Panc1 (cell line): ENCODE results near the gene ACTRT2. TPM values are rescaled to one million over a fixed set of nuclear protein-coding genes. Genes with fewer than 3 reads are reported as not detected.

ENCODE experiments used
- ATAC-seq: fragments of 200-7000 bp; cut with Tn5 transposase; 2 replicates; pipeline ENCODE4 v1.9.1; 2020; ENCODE audit warnings: mild to moderate bottlenecking, moderate library complexity
- BruUV-seq: library from RNA; stranded (reverse); fragments of 400-500 nt; replicated peaks from 2 replicates; lab custom pipeline; 2021; lab: Mats Ljungman, UMichigan
- CTCF ChIA-PET: fragments of 300-600 bp; sonication (Branson Sonifier 250); formaldehyde crosslinking; loops from one replicate; lab custom pipeline; 2022; ENCODE audit warnings: antibody characterized with exemption; lab: Charles Lee
- POLR2A ChIA-PET: fragments of 300-600 bp; sonication (Branson Sonifier 250); formaldehyde crosslinking; loops from one replicate; lab custom pipeline; 2022; ENCODE audit warnings: antibody characterized with exemption; lab: Charles Lee
- DNase-seq: peaks from one replicate; pipeline ENCODE4 v3.0.0-alpha.2; 2010; ENCODE audit warnings: low read depth, low spot score
- H3K27ac ChIP-seq: 2 replicates; pipeline ENCODE4 v1.5.1; 2011; ENCODE audit warnings: mild to moderate bottlenecking, low read length, inconsistent platforms
- H3K27me3 ChIP-seq: fragments of 200-500 bp; sonication (Bioruptor generic); 2 replicates; pipeline ENCODE4 v1.6.0; 2014; ENCODE audit warnings: low read length, inconsistent platforms; ENCODE audit not compliant: control insufficient read depth, insufficient read depth
- H3K36me3 ChIP-seq: fragments of 200-500 bp; sonication (Bioruptor generic); 2 replicates; pipeline ENCODE4 v1.5.1; 2014; ENCODE audit warnings: inconsistent platforms, mild to moderate bottlenecking, low read length, moderate library complexity; ENCODE audit not compliant: control insufficient read depth, insufficient read depth
- H3K4me1 ChIP-seq: 2 replicates; pipeline ENCODE4 v1.5.1; 2011; ENCODE audit warnings: inconsistent platforms, mild to moderate bottlenecking, low read length, moderate library complexity; ENCODE audit not compliant: control insufficient read depth, insufficient read depth
- H3K4me3 ChIP-seq, 2 experiments: 2 replicates each; pipeline ENCODE4 v1.5.1; 2011 to 2012; ENCODE audit warnings: low read depth in 2 of 2, low read length in 2 of 2, mild to moderate bottlenecking in 2 of 2, inconsistent platforms in 1 of 2, moderate library complexity in 1 of 2
- H3K9me3 ChIP-seq: fragments of 200-500 bp; sonication (Bioruptor generic); 2 replicates; pipeline ENCODE4 v1.5.1; 2014; ENCODE audit warnings: low read depth, mild to moderate bottlenecking, inconsistent platforms, low read length, moderate library complexity; ENCODE audit not compliant: control insufficient read depth, insufficient read depth
- POLR2AphosphoS5 ChIP-seq: IDR thresholded peaks from 2 replicates; pipeline ENCODE4 v1.6.1; 2012; ENCODE audit warnings: mild to moderate bottlenecking, low read depth, low read length, moderate library complexity
- SIN3A ChIP-seq: IDR thresholded peaks from 2 replicates; pipeline ENCODE4 v1.6.1; 2012; ENCODE audit warnings: low read depth, mild to moderate bottlenecking, low read length, moderate library complexity, borderline replicate concordance; ENCODE audit not compliant: insufficient read depth
- TCF7L2 ChIP-seq: IDR thresholded peaks from 2 replicates; pipeline ENCODE4 v1.6.1; 2011; ENCODE audit warnings: mild to moderate bottlenecking, low read depth, low read length, inconsistent platforms
- in situ Hi-C: cut with HindIII; loops from 2 replicates; pipeline ENCODE4 v1.10.0; 2016; ENCODE audit warnings: low sequenced_read_pairs, low pct_unique_long_range_greater_than_20kb
- intact Hi-C: fragments of 100-400 bp; cut with micrococcal nuclease; formaldehyde crosslinking; loops from one replicate; pipeline ENCODE4 v1.10.0; 2022; ENCODE audit not compliant: unreplicated experiment
- total RNA-seq: library from RNA; stranded (reverse); gene quantifications from one replicate; pipeline ENCODE4 v1.2.1, GENCODE V29; 2021; ENCODE audit not compliant: unreplicated experiment
- TF ChIP-seq, protein P1 (sequence below), 2 experiments: IDR thresholded peaks; 2 replicates each; pipeline ENCODE4 v1.6.1; 2011 to 2012; ENCODE audit warnings: low read depth in 2 of 2, control low read depth in 1 of 2, low read length in 1 of 2, mild to moderate bottlenecking in 1 of 2, moderate library complexity in 1 of 2; ENCODE audit not compliant: insufficient read depth in 1 of 2
- TF ChIP-seq, protein P2 (sequence below): fragments of 450-650 bp; IDR thresholded peaks from 2 replicates; pipeline ENCODE4 v1.5.1; 2017; ENCODE audit warnings: mild to moderate bottlenecking

Gene ACTRT2
- total RNA-seq, 1 experiment from 2014 or later, result not detected

DNA sequence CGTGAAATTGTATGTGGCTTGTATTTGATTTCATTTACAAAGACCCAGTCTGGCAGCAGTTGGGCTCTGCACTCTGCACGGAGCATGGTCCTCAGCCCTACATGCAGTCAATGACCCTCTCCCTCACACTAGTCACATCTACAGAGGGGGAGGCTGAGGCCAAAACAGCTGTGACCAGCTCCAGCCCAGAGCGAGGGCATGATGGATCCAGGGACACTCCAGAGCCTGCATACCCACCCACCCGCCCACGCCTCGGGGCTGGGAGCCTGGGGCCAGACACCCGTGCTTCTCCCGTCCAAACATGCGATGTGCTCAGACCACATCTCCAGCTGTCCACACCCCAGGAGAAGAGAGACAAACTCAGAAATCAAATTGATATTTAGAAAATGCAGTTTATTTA lies 33.8 kb downstream of the ACTRT2 start:
- no peak overlapping the region for H3K27ac ChIP-seq
- no peak overlapping the region for H3K4me3 ChIP-seq
- ChIA-PET CTCF (no interaction called here), POLR2A (no interaction called here)
- no peaks in the 10 kb centered on the region; the same call in 1 of the 2 replicates for H3K4me1 ChIP-seq
- BruUV-seq, result no TSS peak
- no peak for TF ChIP-seq SIN3A
- TF ChIP-seq, protein P1, sequence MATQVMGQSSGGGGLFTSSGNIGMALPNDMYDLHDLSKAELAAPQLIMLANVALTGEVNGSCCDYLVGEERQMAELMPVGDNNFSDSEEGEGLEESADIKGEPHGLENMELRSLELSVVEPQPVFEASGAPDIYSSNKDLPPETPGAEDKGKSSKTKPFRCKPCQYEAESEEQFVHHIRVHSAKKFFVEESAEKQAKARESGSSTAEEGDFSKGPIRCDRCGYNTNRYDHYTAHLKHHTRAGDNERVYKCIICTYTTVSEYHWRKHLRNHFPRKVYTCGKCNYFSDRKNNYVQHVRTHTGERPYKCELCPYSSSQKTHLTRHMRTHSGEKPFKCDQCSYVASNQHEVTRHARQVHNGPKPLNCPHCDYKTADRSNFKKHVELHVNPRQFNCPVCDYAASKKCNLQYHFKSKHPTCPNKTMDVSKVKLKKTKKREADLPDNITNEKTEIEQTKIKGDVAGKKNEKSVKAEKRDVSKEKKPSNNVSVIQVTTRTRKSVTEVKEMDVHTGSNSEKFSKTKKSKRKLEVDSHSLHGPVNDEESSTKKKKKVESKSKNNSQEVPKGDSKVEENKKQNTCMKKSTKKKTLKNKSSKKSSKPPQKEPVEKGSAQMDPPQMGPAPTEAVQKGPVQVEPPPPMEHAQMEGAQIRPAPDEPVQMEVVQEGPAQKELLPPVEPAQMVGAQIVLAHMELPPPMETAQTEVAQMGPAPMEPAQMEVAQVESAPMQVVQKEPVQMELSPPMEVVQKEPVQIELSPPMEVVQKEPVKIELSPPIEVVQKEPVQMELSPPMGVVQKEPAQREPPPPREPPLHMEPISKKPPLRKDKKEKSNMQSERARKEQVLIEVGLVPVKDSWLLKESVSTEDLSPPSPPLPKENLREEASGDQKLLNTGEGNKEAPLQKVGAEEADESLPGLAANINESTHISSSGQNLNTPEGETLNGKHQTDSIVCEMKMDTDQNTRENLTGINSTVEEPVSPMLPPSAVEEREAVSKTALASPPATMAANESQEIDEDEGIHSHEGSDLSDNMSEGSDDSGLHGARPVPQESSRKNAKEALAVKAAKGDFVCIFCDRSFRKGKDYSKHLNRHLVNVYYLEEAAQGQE (IDR thresholded peaks at IDR 0.05; ENCODE audit: insufficient read depth in 1 of 2, low read depth in 2 of 2, low read length in 1 of 2), result no peak
- no peak for TF ChIP-seq TCF7L2
- TF ChIP-seq, protein P2, sequence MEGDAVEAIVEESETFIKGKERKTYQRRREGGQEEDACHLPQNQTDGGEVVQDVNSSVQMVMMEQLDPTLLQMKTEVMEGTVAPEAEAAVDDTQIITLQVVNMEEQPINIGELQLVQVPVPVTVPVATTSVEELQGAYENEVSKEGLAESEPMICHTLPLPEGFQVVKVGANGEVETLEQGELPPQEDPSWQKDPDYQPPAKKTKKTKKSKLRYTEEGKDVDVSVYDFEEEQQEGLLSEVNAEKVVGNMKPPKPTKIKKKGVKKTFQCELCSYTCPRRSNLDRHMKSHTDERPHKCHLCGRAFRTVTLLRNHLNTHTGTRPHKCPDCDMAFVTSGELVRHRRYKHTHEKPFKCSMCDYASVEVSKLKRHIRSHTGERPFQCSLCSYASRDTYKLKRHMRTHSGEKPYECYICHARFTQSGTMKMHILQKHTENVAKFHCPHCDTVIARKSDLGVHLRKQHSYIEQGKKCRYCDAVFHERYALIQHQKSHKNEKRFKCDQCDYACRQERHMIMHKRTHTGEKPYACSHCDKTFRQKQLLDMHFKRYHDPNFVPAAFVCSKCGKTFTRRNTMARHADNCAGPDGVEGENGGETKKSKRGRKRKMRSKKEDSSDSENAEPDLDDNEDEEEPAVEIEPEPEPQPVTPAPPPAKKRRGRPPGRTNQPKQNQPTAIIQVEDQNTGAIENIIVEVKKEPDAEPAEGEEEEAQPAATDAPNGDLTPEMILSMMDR, result no peak
- no peak for TF ChIP-seq POLR2AphosphoS5
- intact Hi-C loops (loop anchor here (10.0 kb wide), 1 partner anchor 560 kb away; no protein-coding TSS in a partner anchor), in situ Hi-C loops (no loop called here)
- no peaks in the 10 kb centered on the region for H3K9me3 ChIP-seq
- ATAC-seq (0 out of 2 replicates have a peak, but pooled peaks have one; percentile 26), DNase-seq (no peak)
- H3K36me3 ChIP-seq, result no peaks in the 10 kb centered on the region
- no peaks in the 10 kb centered on the region for H3K27me3 ChIP-seq

DNA sequence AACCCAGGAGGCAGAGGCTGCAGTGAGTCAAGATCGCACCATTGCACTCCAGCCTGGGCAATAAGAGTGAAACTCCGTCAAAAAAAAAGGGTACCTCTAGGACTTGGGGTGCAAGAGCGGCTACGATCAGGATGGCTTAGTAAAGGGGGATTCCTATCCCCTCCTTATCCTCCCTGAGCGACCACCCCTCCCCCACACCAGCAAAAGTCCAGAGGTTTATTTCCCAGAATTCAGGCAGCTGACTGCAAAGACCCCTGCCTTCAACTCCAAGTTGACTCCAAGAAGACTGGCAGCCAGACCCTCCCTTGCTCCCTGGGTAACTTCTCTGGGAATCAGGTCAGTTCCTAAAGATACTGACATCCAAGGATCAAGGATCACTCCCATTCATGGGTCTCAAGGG lies 35.4 kb downstream of the ACTRT2 start:
- POLR2A ChIA-PET, result no interaction called here
- TF ChIP-seq, protein P2, result no peak
- TF ChIP-seq POLR2AphosphoS5 (no peak), SIN3A (no peak), TCF7L2 (no peak)
- TF ChIP-seq, protein P1 (IDR thresholded peaks at IDR 0.05; ENCODE audit: insufficient read depth in 1 of 2, low read depth in 2 of 2, low read length in 1 of 2), result no peak
- CTCF ChIA-PET, result no interaction called here
- BruUV-seq, result no TSS peak
- ATAC-seq (no peak), DNase-seq (no peak)
- in situ Hi-C loops (no loop called here), intact Hi-C loops (loop anchor here (10.0 kb wide), 1 partner anchor 562 kb away; no protein-coding TSS in a partner anchor)
- no peaks in the 10 kb centered on the region for H3K36me3 ChIP-seq
- H3K4me1 ChIP-seq, result no peaks in the 10 kb centered on the region; the same call in none of the 2 replicates
- no peak overlapping the region for H3K4me3 ChIP-seq
- H3K27me3 ChIP-seq, result no peaks in the 10 kb centered on the region
- H3K9me3 ChIP-seq, result no peaks in the 10 kb centered on the region
- no peak overlapping the region for H3K27ac ChIP-seq
